Panc1 (cell line): ENCODE results near the gene P3H3. TPM values are rescaled to one million over a fixed set of nuclear protein-coding genes. Genes with fewer than 3 reads are reported as not detected.

Experiments used
- ATAC-seq: fragments of 200-7000 bp; cut with Tn5 transposase; 2 replicates; pipeline ENCODE4 v1.9.1; 2020; ENCODE audit warnings: mild to moderate bottlenecking, moderate library complexity
- BruUV-seq: library from RNA; stranded (reverse); fragments of 400-500 nt; replicated peaks from 2 replicates; lab custom pipeline; 2021; lab: Mats Ljungman, UMichigan
- CTCF ChIA-PET: fragments of 300-600 bp; sonication (Branson Sonifier 250); formaldehyde crosslinking; loops from one replicate; lab custom pipeline; 2022; ENCODE audit warnings: antibody characterized with exemption; lab: Charles Lee
- POLR2A ChIA-PET: fragments of 300-600 bp; sonication (Branson Sonifier 250); formaldehyde crosslinking; loops from one replicate; lab custom pipeline; 2022; ENCODE audit warnings: antibody characterized with exemption; lab: Charles Lee
- DNase-seq: peaks from one replicate; pipeline ENCODE4 v3.0.0-alpha.2; 2010; ENCODE audit warnings: low read depth, low spot score
- H3K27ac ChIP-seq: 2 replicates; pipeline ENCODE4 v1.5.1; 2011; ENCODE audit warnings: mild to moderate bottlenecking, low read length, inconsistent platforms
- H3K27me3 ChIP-seq: fragments of 200-500 bp; sonication (Bioruptor generic); 2 replicates; pipeline ENCODE4 v1.6.0; 2014; ENCODE audit warnings: low read length, inconsistent platforms; ENCODE audit not compliant: control insufficient read depth, insufficient read depth
- H3K36me3 ChIP-seq: fragments of 200-500 bp; sonication (Bioruptor generic); 2 replicates; pipeline ENCODE4 v1.5.1; 2014; ENCODE audit warnings: inconsistent platforms, mild to moderate bottlenecking, low read length, moderate library complexity; ENCODE audit not compliant: control insufficient read depth, insufficient read depth
- H3K4me1 ChIP-seq: 2 replicates; pipeline ENCODE4 v1.5.1; 2011; ENCODE audit warnings: inconsistent platforms, mild to moderate bottlenecking, low read length, moderate library complexity; ENCODE audit not compliant: control insufficient read depth, insufficient read depth
- H3K4me3 ChIP-seq, 2 experiments: 2 replicates each; pipeline ENCODE4 v1.5.1; 2011 to 2012; ENCODE audit warnings: low read depth in 2 of 2, low read length in 2 of 2, mild to moderate bottlenecking in 2 of 2, inconsistent platforms in 1 of 2, moderate library complexity in 1 of 2
- H3K9me3 ChIP-seq: fragments of 200-500 bp; sonication (Bioruptor generic); 2 replicates; pipeline ENCODE4 v1.5.1; 2014; ENCODE audit warnings: low read depth, mild to moderate bottlenecking, inconsistent platforms, low read length, moderate library complexity; ENCODE audit not compliant: control insufficient read depth, insufficient read depth
- CTCF ChIP-seq: fragments of 450-650 bp; IDR thresholded peaks from 2 replicates; pipeline ENCODE4 v1.5.1; 2017; ENCODE audit warnings: mild to moderate bottlenecking
- POLR2AphosphoS5 ChIP-seq: IDR thresholded peaks from 2 replicates; pipeline ENCODE4 v1.6.1; 2012; ENCODE audit warnings: mild to moderate bottlenecking, low read depth, low read length, moderate library complexity
- SIN3A ChIP-seq: IDR thresholded peaks from 2 replicates; pipeline ENCODE4 v1.6.1; 2012; ENCODE audit warnings: low read depth, mild to moderate bottlenecking, low read length, moderate library complexity, borderline replicate concordance; ENCODE audit not compliant: insufficient read depth
- TCF7L2 ChIP-seq: IDR thresholded peaks from 2 replicates; pipeline ENCODE4 v1.6.1; 2011; ENCODE audit warnings: mild to moderate bottlenecking, low read depth, low read length, inconsistent platforms
- in situ Hi-C: cut with HindIII; loops from 2 replicates; pipeline ENCODE4 v1.10.0; 2016; ENCODE audit warnings: low sequenced_read_pairs, low pct_unique_long_range_greater_than_20kb
- intact Hi-C: fragments of 100-400 bp; cut with micrococcal nuclease; formaldehyde crosslinking; loops from one replicate; pipeline ENCODE4 v1.10.0; 2022; ENCODE audit not compliant: unreplicated experiment
- total RNA-seq: library from RNA; stranded (reverse); gene quantifications from one replicate; pipeline ENCODE4 v1.2.1, GENCODE V29; 2021; ENCODE audit not compliant: unreplicated experiment
- TF ChIP-seq, protein P1 (sequence below), 2 experiments: IDR thresholded peaks; 2 replicates each; pipeline ENCODE4 v1.6.1; 2011 to 2012; ENCODE audit warnings: low read depth in 2 of 2, control low read depth in 1 of 2, low read length in 1 of 2, mild to moderate bottlenecking in 1 of 2, moderate library complexity in 1 of 2; ENCODE audit not compliant: insufficient read depth in 1 of 2

Gene P3H3
- total RNA-seq, 1 experiment from 2014 or later, result 11.0 TPM

- Histone ChIP-seq H3K9me3 (no peaks in the 10 kb centered on the region), H3K36me3 (no peaks in the 10 kb centered on the region), H3K27me3 (no peaks in the 10 kb centered on the region), H3K27ac (no peak overlapping the region), H3K4me1 (no peaks in the 10 kb centered on the region), H3K4me3 (no peak overlapping the region)
- CTCF ChIA-PET, result no interaction called here
- ATAC-seq, result no peak
- TF ChIP-seq POLR2AphosphoS5, result no peak
- TF ChIP-seq, protein P1, sequence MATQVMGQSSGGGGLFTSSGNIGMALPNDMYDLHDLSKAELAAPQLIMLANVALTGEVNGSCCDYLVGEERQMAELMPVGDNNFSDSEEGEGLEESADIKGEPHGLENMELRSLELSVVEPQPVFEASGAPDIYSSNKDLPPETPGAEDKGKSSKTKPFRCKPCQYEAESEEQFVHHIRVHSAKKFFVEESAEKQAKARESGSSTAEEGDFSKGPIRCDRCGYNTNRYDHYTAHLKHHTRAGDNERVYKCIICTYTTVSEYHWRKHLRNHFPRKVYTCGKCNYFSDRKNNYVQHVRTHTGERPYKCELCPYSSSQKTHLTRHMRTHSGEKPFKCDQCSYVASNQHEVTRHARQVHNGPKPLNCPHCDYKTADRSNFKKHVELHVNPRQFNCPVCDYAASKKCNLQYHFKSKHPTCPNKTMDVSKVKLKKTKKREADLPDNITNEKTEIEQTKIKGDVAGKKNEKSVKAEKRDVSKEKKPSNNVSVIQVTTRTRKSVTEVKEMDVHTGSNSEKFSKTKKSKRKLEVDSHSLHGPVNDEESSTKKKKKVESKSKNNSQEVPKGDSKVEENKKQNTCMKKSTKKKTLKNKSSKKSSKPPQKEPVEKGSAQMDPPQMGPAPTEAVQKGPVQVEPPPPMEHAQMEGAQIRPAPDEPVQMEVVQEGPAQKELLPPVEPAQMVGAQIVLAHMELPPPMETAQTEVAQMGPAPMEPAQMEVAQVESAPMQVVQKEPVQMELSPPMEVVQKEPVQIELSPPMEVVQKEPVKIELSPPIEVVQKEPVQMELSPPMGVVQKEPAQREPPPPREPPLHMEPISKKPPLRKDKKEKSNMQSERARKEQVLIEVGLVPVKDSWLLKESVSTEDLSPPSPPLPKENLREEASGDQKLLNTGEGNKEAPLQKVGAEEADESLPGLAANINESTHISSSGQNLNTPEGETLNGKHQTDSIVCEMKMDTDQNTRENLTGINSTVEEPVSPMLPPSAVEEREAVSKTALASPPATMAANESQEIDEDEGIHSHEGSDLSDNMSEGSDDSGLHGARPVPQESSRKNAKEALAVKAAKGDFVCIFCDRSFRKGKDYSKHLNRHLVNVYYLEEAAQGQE (IDR thresholded peaks at IDR 0.05; ENCODE audit: insufficient read depth in 1 of 2, low read depth in 2 of 2, low read length in 1 of 2), result no peak
- TF ChIP-seq CTCF, result no peak
- TF ChIP-seq TCF7L2, result no peak
- no peak for TF ChIP-seq SIN3A
- in situ Hi-C loops, result no loop called here
- intact Hi-C loops, result no loop called here
- no TSS peak for BruUV-seq
- no peak for DNase-seq
- POLR2A ChIA-PET, result no interaction called here
These were observed 33.1 kb upstream of the P3H3 start for GRCh38 chr12:6795088-6795487.

- ChIA-PET CTCF (no interaction called here), POLR2A (no interaction called here)
- no peaks in the 10 kb centered on the region for H3K36me3 ChIP-seq
- no peak overlapping the region for H3K4me3 ChIP-seq
- no peak overlapping the region for H3K27ac ChIP-seq
- no peaks in the 10 kb centered on the region for H3K9me3 ChIP-seq
- TF ChIP-seq, protein P1 (IDR thresholded peaks at IDR 0.05; ENCODE audit: insufficient read depth in 1 of 2, low read depth in 2 of 2, low read length in 1 of 2), result no peak
- no peak for TF ChIP-seq CTCF
- no peak for TF ChIP-seq SIN3A
- no peak for TF ChIP-seq TCF7L2
- no peak for TF ChIP-seq POLR2AphosphoS5
- no peaks in the 10 kb centered on the region for H3K4me1 ChIP-seq
- DNase-seq, result no peak
- H3K27me3 ChIP-seq, result no peaks in the 10 kb centered on the region
- no peak for ATAC-seq
- in situ Hi-C loops (no loop called here), intact Hi-C loops (no loop called here)
- no TSS peak for BruUV-seq
These were observed 31.6 kb upstream of the P3H3 start for GRCh38 chr12:6796576-6796975.
